ENCODE measurements around the gene TRPV5.

- TF ChIP-seq SMC3 (IDR thresholded peaks at IDR 0.05): no peak
- no peak for TF ChIP-seq HDAC2 (IDR thresholded peaks at IDR 0.05)
- no peak for TF ChIP-seq CTCF (IDR thresholded peaks at IDR 0.05)
These were observed 10.2 kb downstream of the TRPV5 start for GRCh38 chr7:142923391-142923790.

Measured in A549 (cell line).